Upper lobe of left lung (tissue), 4 donors: ENCODE measurements around the gene ZNF423.

Source experiments
- CTCF ChIP-seq, 6 experiments: fragments of 450-650 bp in 4 of 6; fragments of 200-600 bp in 2 of 6; sonication (generic) in 2 of 6; IDR thresholded peaks; one replicate each; pipeline ENCODE4 v1.5.1; 2016 to 2019; ENCODE audit warnings: antibody characterized with exemption in 6 of 6
- EP300 ChIP-seq, 4 donors: sonication (generic); formaldehyde crosslinking; IDR thresholded peaks; one replicate each; pipeline ENCODE4 v1.5.1; 2017; ENCODE audit warnings: antibody characterized with exemption in 4 of 4, control low read depth in 2 of 4
- POLR2A ChIP-seq, 4 donors: fragments of 450-650 bp; IDR thresholded peaks; one replicate each; pipeline ENCODE4 v1.5.1; 2016 to 2017; ENCODE audit warnings: antibody characterized with exemption in 4 of 4, mild to moderate bottlenecking in 2 of 4
- POLR2AphosphoS5 ChIP-seq, 2 donors: sonication (generic); formaldehyde crosslinking; IDR thresholded peaks; one replicate each; pipeline ENCODE4 v1.5.1; 2017; ENCODE audit warnings: antibody characterized with exemption in 2 of 2

GRCh38 chr16:49776734-49777133 is 79.2 kb downstream of the ZNF423 start:
- TF ChIP-seq POLR2A (IDR thresholded peaks at IDR 0.05) (no peak), CTCF (IDR thresholded peaks at IDR 0.05) (no peak), EP300 (IDR thresholded peaks at IDR 0.05) (no peak), POLR2AphosphoS5 (IDR thresholded peaks at IDR 0.05) (no peak)
